HG02981 (cell line): ENCODE results near the gene IGFBP2.

Source experiments
- ATAC-seq: cut with Tn5 transposase; IDR thresholded peaks from one replicate; pipeline ENCODE4 v1.9.1; 2021; ENCODE audit warnings: mild to moderate bottlenecking, moderate library complexity; ENCODE audit not compliant: unreplicated experiment

Gene IGFBP2

GRCh38 chr2:216615298-216616082 lies 17.7 kb upstream of the IGFBP2 start:
- ATAC-seq: no peak

- ATAC-seq: no peak
Observed at GRCh38 chr2:216616083-216616678, 17.0 kb upstream of the IGFBP2 start.

- ATAC-seq: no peak
Observed at GRCh38 chr2:216617159-216617815, 15.9 kb upstream of the IGFBP2 start.

- ATAC-seq: no peak
Observed at GRCh38 chr2:216618785-216619184, 14.4 kb upstream of the IGFBP2 start.

- ATAC-seq: no peak
Observed at GRCh38 chr2:216619411-216620393, 13.5 kb upstream of the IGFBP2 start.

GRCh38 chr2:216620786-216621185 lies 12.4 kb upstream of the IGFBP2 start:
- ATAC-seq: no peak

GRCh38 chr2:216621292-216621691 lies 11.9 kb upstream of the IGFBP2 start:
- ATAC-seq: no peak

- ATAC-seq: no peak
Observed at GRCh38 chr2:216622526-216622925, 10.7 kb upstream of the IGFBP2 start.

GRCh38 chr2:216624251-216624650 lies 9.0 kb upstream of the IGFBP2 start:
- no peak for ATAC-seq

GRCh38 chr2:216626168-216626874 lies 6.9 kb upstream of the IGFBP2 start:
- ATAC-seq: no peak

- ATAC-seq: no peak
Observed at GRCh38 chr2:216626875-216627245, 6.4 kb upstream of the IGFBP2 start.

GRCh38 chr2:216629784-216630183 lies 3.4 kb upstream of the IGFBP2 start:
- ATAC-seq: no peak

GRCh38 chr2:216632346-216632951 lies 771 bp upstream of the IGFBP2 start:
- no peak for ATAC-seq

- ATAC-seq: no peak
Observed at GRCh38 chr2:216633616-216634369, 573 bp downstream of the IGFBP2 start.

- ATAC-seq: no peak
Observed at GRCh38 chr2:216634370-216635148, 1.3 kb downstream of the IGFBP2 start.

GRCh38 chr2:216635171-216635570 lies 2.0 kb downstream of the IGFBP2 start:
- no peak for ATAC-seq

GRCh38 chr2:216635701-216636550 lies 2.7 kb downstream of the IGFBP2 start:
- no peak for ATAC-seq
